CD14-positive monocyte (primary cell): Measurements from ENCODE around the gene CTNNA2. TPM values are rescaled to one million over a fixed set of nuclear protein-coding genes. Genes with fewer than 3 reads are reported as not detected.

Experiments used
- DNase-seq, 3 donors: peaks; one replicate each; pipeline ENCODE4 v3.0.0-alpha.2; 2011 to 2022
- H2AFZ ChIP-seq: 2 replicates; pipeline ENCODE4 v1.6.0; 2012; ENCODE audit warnings: mild to moderate bottlenecking, low read depth, low read length, inconsistent platforms; ENCODE audit not compliant: insufficient read depth, poor library complexity, severe bottlenecking
- H3K27ac ChIP-seq, 2 donors: 1 replicate in 1 of 2; 2 replicates in 1 of 2; pipeline ENCODE4 v1.5.1; 2012 to 2013; ENCODE audit warnings: low read length in 2 of 2, control low read depth in 1 of 2, inconsistent platforms in 1 of 2, low read depth in 1 of 2, mild to moderate bottlenecking in 1 of 2
- H3K27me3 ChIP-seq, 2 donors: one replicate each; pipeline versions ENCODE4 v1.6.0 to v1.6.1; 2011 to 2013; ENCODE audit warnings: low read length in 2 of 2; ENCODE audit not compliant: control insufficient read depth in 2 of 2, insufficient read depth in 2 of 2
- H3K36me3 ChIP-seq, 2 donors: replicated peaks in 1 of 2; 1 replicate in 1 of 2; 2 replicates in 1 of 2; pipeline versions ENCODE4 v1.5.1 to v1.6.1; 2012 to 2013; ENCODE audit warnings: low read length in 2 of 2, control low read depth in 1 of 2, inconsistent platforms in 1 of 2, mild to moderate bottlenecking in 1 of 2; ENCODE audit not compliant: insufficient read depth in 2 of 2, control insufficient read depth in 1 of 2
- H3K4me1 ChIP-seq, 2 donors: 1 replicate in 1 of 2; 2 replicates in 1 of 2; pipeline versions ENCODE4 v1.5.1 to v1.6.1; 2012 to 2013; ENCODE audit warnings: low read length in 2 of 2, control low read depth in 1 of 2, inconsistent platforms in 1 of 2, mild to moderate bottlenecking in 1 of 2, moderate library complexity in 1 of 2; ENCODE audit not compliant: insufficient read depth in 2 of 2, control insufficient read depth in 1 of 2
- H3K4me2 ChIP-seq: replicated peaks from 2 replicates; pipeline ENCODE3; 2012; ENCODE audit warnings: low read length, moderate library complexity, mild to moderate bottlenecking; ENCODE audit not compliant: poor library complexity, severe bottlenecking; ENCODE audit errors: extremely low read depth
- H3K4me3 ChIP-seq, 3 experiments: fragments of 200-600 bp in 1 of 3; sonication (generic) in 1 of 3; replicated peaks in 1 of 3; 1 replicate in 2 of 3; 2 replicates in 1 of 3; pipeline ENCODE4 v1.5.1; 2011 to 2013; ENCODE audit warnings: low read length in 3 of 3, mild to moderate bottlenecking in 3 of 3, control low read depth in 2 of 3, low read depth in 2 of 3, inconsistent platforms in 1 of 3, moderate library complexity in 1 of 3
- H3K79me2 ChIP-seq: 2 replicates; pipeline ENCODE4 v1.6.0; 2012; ENCODE audit warnings: mild to moderate bottlenecking, control low read depth, inconsistent platforms, low read length, moderate library complexity; ENCODE audit not compliant: insufficient read depth
- H3K9ac ChIP-seq: 2 replicates; pipeline ENCODE4 v1.6.0; 2017; ENCODE audit warnings: low read length, mild to moderate bottlenecking; ENCODE audit not compliant: insufficient read depth, poor library complexity, severe bottlenecking
- H3K9me3 ChIP-seq, 2 donors: replicated peaks in 1 of 2; 1 replicate in 1 of 2; 2 replicates in 1 of 2; pipeline versions ENCODE4 v1.5.1 to v1.6.1; 2012 to 2013; ENCODE audit warnings: low read length in 2 of 2, control low read depth in 1 of 2; ENCODE audit not compliant: control insufficient read depth in 1 of 2, insufficient read depth in 1 of 2
- H4K20me1 ChIP-seq: 2 replicates; pipeline ENCODE4 v1.6.0; 2012; ENCODE audit warnings: mild to moderate bottlenecking, low read length, control low read depth, moderate library complexity; ENCODE audit not compliant: insufficient read depth
- H3K27ac Mint-ChIP-seq, 7 donors: one replicate each; pipeline ENCODE4 v1.8.0; 2020; ENCODE audit warnings: mild to moderate bottlenecking in 7 of 7, mixed read lengths in 7 of 7, moderate library complexity in 6 of 7, inconsistent platforms in 2 of 7
- H3K27me3 Mint-ChIP-seq, 3 donors: one replicate each; pipeline ENCODE4 v1.8.0; 2021 to 2022; ENCODE audit warnings: low read depth in 3 of 3, mild to moderate bottlenecking in 3 of 3, mixed read lengths in 3 of 3, moderate library complexity in 3 of 3, inconsistent platforms in 1 of 3
- H3K36me3 Mint-ChIP-seq, 2 donors: one replicate each; pipeline ENCODE4 v1.8.0; 2020; ENCODE audit warnings: mixed read lengths in 2 of 2, inconsistent platforms in 1 of 2, mild to moderate bottlenecking in 1 of 2
- H3K4me1 Mint-ChIP-seq: one replicate; pipeline ENCODE4 v1.8.0; 2020; ENCODE audit warnings: mild to moderate bottlenecking, mixed read lengths
- H3K4me3 Mint-ChIP-seq, 2 donors: one replicate each; pipeline ENCODE4 v1.8.0; 2020; ENCODE audit warnings: mild to moderate bottlenecking in 2 of 2, mixed read lengths in 2 of 2, moderate library complexity in 1 of 2
- H3K9me3 Mint-ChIP-seq, 7 donors: one replicate each; pipeline ENCODE4 v1.8.0; 2020 to 2022; ENCODE audit warnings: mixed read lengths in 7 of 7, mild to moderate bottlenecking in 6 of 7, moderate library complexity in 6 of 7, inconsistent platforms in 2 of 7
- WGBS: methylation state at CpG from one replicate; pipeline ENCODE4 v1.1.5; 2013; ENCODE audit warnings: missing lambda C conversion rate; ENCODE audit not compliant: insufficient coverage; 5-methylcytosine and 5-hydroxymethylcytosine counted together
- intact Hi-C, 2 donors: fragments of 100-400 bp; cut with micrococcal nuclease; formaldehyde crosslinking; loops; one replicate each; pipeline versions ENCODE4 v1.15.0 to v1.15.1; 2023
- polyA plus RNA-seq, 3 donors: library from polyadenylated mRNA; depleted of rRNA in 1 of 3; unstranded in 2 of 3; stranded (reverse) in 1 of 3; fragments of 300-500 nt in 2 of 3; fragments of >200 nt in 1 of 3; fragmentation: Illumina TruSeq in 2 of 3; gene quantifications; 1 replicate in 2 of 3; 2 replicates in 1 of 3; pipeline ENCODE4 v1.2.3, GENCODE V29; 2012 to 2021
- TF ChIP-seq, protein P1 (sequence below): fragments of 200-600 bp; IDR thresholded peaks from one replicate; pipeline ENCODE4 v1.8.0; 2022; ENCODE audit warnings: antibody characterized with exemption, mild to moderate bottlenecking

Gene CTNNA2
- polyA plus RNA-seq, 3 donors = not detected

DNA sequence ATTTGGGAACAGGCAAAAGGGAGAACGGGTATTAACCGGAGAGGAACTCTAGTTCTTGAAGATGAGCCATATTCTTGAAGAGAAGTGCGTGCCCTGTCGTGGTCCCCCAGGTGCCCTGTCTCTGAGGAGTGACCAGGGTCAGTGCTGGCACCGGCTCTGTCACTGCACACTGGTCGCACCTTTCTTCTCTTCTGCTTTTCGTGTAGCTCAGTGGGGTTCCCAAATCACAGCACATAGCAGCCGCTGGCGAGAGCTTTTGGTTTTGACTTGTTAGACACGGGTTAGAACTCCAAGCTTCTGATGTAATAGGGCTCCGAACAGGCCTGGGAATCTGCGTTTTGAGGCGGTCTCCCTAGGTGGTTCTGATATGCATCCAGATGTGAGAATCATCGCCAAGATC lies 810.1 kb downstream of the CTNNA2 start:
- H3K4me1 ChIP-seq = no peaks in the 10 kb centered on the region
- DNase-seq = no peak
- H4K20me1 ChIP-seq = no peaks in the 10 kb centered on the region
- no peaks in the 10 kb centered on the region for H3K4me1 Mint-ChIP-seq
- H3K9ac ChIP-seq = no peak overlapping the region
- no peak overlapping the region for H3K27ac ChIP-seq
- no peak overlapping the region for H3K4me2 ChIP-seq
- TF ChIP-seq, protein P1, sequence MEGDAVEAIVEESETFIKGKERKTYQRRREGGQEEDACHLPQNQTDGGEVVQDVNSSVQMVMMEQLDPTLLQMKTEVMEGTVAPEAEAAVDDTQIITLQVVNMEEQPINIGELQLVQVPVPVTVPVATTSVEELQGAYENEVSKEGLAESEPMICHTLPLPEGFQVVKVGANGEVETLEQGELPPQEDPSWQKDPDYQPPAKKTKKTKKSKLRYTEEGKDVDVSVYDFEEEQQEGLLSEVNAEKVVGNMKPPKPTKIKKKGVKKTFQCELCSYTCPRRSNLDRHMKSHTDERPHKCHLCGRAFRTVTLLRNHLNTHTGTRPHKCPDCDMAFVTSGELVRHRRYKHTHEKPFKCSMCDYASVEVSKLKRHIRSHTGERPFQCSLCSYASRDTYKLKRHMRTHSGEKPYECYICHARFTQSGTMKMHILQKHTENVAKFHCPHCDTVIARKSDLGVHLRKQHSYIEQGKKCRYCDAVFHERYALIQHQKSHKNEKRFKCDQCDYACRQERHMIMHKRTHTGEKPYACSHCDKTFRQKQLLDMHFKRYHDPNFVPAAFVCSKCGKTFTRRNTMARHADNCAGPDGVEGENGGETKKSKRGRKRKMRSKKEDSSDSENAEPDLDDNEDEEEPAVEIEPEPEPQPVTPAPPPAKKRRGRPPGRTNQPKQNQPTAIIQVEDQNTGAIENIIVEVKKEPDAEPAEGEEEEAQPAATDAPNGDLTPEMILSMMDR = no peak
- no peaks in the 10 kb centered on the region for H3K79me2 ChIP-seq
- no peak overlapping the region for H3K4me3 ChIP-seq
- intact Hi-C loops = no loop called here
- peaks cover 11 to 12% (median 12%) of the 10 kb centered on the region in 3 donors for H3K27me3 Mint-ChIP-seq
- H3K4me3 Mint-ChIP-seq = no peak overlapping the region
- no peaks in the 10 kb centered on the region for H3K36me3 ChIP-seq
- no peak overlapping the region for H3K27ac Mint-ChIP-seq
- no peak overlapping the region for H2AFZ ChIP-seq
- no peaks in the 10 kb centered on the region for H3K9me3 ChIP-seq
- H3K9me3 Mint-ChIP-seq = peaks cover 0 to 2% (median 0%) of the 10 kb centered on the region in 7 donors
- no peaks in the 10 kb centered on the region for H3K36me3 Mint-ChIP-seq
- WGBS = 22% methylated on average over 12 of the region's 14 CpGs
- peaks cover 25 to 30% of the 10 kb centered on the region in 2 donors for H3K27me3 ChIP-seq

DNA sequence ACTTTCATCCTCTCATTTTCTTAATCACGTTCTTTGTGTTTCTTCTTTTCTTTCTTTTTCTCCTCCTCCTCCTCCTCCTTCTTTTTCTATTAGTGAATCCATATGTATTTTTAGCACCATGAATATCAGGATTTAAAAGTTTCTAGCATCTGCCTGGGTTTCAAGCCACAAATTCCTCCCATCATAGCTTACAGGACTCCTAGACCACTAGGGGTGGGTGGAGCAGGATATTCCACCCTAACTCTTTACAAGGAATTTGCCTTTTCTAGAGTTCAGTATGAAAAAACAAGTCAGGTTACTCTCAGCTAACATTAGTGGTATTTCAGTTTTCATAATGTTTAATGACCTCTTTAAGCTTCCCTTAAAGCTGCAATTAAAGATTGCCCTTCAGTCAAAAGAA lies 810.8 kb downstream of the CTNNA2 start:
- H3K36me3 Mint-ChIP-seq = no peaks in the 10 kb centered on the region
- Histone ChIP-seq H3K4me3 (no peak overlapping the region), H3K27me3 (peaks cover 25 to 30% of the 10 kb centered on the region in 2 donors), H3K27ac (no peak overlapping the region), H3K79me2 (no peaks in the 10 kb centered on the region), H4K20me1 (no peaks in the 10 kb centered on the region), H3K36me3 (no peaks in the 10 kb centered on the region), H2AFZ (no peak overlapping the region), H3K9ac (no peak overlapping the region), H3K4me1 (no peaks in the 10 kb centered on the region), H3K4me2 (no peak overlapping the region), H3K9me3 (no peaks in the 10 kb centered on the region)
- no peak overlapping the region for H3K4me3 Mint-ChIP-seq
- DNase-seq = no peak
- intact Hi-C loops = no loop called here
- H3K27me3 Mint-ChIP-seq = peaks cover 11 to 12% (median 12%) of the 10 kb centered on the region in 3 donors
- TF ChIP-seq, protein P1 = no peak
- WGBS = no CpG with 5 or more reads among the region's 1 CpG
- H3K27ac Mint-ChIP-seq = no peak overlapping the region
- H3K4me1 Mint-ChIP-seq = no peaks in the 10 kb centered on the region
- H3K9me3 Mint-ChIP-seq = peaks cover 0 to 2% (median 0%) of the 10 kb centered on the region in 7 donors
